Stimulated activated CD4-positive, alpha-beta T cell treated with anti-CD3 and anti-CD28 coated beads, Interleukin-2, amount 100 ng/mL, for 4 hours (primary cell): ENCODE data around the gene ZNF556.

Experiments used
- DNase-seq: peaks from one replicate; pipeline ENCODE4 v3.0.0-alpha.2; 2020; ENCODE audit warnings: low read depth

ZNF556 gene

DNA sequence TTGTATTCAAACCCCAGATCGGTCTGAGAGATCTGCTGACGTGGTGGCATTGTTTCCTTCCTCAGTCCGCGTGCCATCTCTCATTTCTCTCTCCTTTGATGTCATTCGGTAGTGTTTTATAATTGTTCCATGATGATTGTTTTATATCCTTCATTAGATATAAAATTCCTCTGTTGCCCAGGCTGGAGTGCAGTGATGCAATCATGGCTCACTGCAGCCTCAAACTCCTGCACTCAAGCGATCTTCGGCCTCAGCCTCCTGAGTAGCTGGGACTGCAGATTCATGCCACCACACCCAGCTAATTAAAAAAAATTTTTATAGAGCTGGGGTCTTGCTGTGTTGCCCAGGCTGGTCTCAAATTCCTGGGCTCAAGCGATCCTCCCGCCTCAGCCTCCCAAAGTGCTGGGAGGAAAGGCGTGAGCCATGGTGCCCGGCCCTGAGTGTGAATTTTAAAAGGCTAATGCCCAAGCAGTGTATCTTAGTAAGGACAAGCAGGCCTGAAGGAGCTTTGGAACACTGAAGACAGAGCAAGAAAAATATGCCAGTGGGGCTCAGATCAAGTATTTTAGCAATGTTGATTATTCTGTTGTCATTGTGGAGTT lies 38.9 kb downstream of the ZNF556 start:
- no peak for DNase-seq

DNA sequence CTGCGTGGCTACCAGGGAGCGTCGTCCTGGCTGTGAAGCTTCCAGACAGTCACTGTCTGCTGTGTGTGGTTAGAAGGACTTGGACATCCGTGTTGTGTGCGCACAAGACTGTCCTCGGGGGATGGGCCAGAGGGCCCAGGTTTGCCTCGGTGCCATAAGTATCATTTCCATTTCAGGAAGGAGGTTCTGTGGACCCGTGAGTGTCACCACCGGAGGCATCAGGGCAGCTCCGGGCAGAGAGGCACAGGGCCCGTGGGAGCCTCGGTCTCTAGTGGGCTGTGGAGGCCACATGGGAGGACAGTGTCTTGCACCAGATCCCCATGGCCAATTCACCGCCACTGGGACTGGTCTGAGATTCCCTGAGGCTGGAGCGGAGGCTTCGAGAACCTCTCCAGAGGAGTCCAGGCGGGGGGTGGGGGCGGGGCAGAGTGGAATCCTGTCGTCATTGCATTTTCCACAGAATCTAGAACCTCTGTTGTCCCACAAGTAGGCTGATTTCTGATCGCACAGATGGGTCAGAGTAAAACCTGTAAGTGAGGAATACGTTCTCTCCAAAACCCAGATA lies 39.6 kb downstream of the ZNF556 start:
- no peak for DNase-seq

DNA sequence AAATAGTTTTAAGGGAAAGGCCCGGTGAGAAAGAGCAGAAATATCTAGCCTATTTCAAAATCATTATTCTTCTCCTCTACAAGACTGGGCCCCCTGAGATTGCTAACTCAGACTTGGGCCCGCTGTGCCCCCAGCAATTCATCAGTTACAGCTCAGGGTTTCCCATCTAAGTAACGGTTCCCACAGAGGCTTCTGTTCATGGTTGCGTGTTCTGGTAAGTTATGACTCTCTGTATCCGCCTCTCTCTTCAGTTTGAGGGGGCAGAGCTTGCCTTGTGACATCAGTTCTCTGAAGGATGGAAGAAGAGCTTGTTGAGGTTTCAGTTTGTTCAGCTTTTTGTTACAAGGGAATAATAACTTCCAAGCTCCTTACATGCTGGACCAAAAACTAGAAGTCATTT lies 45.2 kb downstream of the ZNF556 start:
- DNase-seq = no peak

DNA sequence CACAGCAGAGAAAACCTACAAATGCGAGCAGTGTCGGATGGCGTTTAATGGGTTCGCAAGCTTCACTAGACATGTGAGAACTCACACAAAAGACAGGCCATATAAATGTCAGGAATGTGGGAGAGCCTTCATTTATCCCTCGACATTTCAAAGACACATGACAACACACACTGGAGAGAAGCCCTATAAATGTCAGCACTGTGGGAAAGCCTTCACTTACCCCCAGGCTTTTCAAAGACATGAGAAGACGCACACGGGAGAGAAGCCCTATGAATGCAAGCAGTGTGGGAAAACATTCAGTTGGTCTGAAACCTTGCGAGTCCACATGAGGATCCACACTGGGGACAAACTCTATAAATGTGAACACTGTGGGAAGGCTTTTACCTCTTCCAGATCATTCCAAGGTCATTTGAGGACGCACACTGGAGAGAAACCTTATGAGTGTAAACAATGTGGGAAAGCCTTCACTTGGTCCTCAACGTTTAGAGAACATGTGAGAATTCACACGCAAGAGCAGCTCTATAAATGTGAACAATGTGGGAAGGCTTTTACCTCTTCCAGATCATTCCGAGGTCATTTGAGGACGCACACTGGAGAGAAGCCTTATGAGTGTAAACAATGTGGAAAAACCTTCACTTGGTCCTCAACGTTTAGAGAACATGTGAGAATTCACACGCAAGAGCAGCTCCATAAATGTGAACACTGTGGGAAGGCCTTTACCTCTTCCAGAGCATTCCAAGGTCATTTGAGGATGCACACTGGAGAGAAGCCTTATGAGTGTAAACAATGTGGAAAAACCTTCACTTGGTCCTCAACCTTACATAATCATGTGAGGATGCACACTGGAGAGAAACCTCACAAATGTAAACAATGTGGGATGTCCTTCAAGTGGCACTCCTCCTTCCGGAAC lies 50.4 kb downstream of the ZNF556 start:
- DNase-seq = no peak

DNA sequence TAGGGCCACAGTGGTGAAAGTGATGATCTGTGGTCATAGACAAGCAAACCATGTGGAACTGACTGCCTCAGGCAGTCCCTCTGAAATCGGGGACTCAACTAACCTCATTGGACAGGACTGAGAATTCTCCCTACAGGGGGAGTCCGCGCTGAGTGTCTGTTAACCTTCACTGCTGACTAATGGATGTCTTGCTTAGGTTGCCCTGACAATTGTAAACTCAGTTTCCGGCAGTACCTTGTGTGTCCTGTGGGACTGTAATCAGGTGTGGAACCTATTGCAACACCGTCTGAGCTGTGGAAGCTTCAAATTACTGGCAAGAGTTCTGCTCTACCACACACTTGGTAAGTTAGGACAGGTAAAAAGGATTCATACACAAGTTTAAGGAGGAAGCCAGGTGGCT lies 55.9 kb downstream of the ZNF556 start:
- no peak for DNase-seq

DNA sequence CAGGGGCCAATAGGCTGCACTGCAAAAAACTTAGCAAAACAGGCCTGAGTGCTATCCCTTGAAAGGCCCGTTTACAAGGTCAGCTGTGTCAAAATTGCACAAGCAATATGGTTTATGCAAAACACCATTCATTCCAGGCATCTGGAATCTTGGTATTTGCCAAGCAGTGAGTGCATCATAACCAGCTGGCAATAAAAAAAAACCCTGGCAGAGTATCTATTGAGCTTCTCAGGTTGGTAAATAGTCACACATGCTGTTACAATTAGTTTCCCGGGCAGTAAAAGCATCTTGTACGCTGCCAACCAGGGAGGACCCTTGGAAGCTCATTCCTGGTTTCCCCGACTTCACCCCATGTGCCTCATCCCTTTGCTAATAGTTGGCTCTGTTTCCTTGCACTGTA lies 56.4 kb downstream of the ZNF556 start:
- DNase-seq = no peak

DNA sequence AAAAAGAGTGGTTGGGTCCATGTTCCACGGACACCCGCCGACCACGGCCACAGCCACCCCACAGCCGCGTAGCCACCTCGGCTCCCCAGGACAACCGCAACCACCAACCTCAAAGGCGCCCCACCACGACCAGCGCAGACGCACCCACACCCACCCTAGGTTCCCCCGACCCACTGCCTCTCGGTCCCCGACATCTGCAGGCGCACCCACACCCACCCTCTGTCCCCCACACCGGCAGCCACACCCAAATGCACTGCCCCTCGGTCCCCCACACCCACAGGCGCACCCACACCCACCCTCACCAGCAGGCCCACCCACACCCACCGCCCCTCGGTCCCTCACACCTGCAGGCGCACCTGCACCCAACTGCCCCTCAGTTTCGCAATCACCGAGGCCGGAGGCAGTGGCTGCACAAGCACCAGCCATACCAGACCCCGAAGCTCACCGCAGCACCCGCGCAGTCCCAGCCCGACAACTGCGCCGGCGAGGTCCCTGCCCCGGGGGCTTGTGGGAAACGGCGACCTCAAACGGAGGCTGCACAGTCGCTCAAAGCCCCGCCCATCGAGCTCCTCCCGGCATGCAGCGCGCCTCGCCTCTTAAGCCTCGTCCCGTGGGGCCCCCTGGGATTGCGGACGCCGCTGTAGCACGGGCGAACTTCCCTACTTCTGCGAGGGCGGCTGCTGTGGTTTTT lies 59.4 kb downstream of the ZNF556 start:
- DNase-seq = no peak

DNA sequence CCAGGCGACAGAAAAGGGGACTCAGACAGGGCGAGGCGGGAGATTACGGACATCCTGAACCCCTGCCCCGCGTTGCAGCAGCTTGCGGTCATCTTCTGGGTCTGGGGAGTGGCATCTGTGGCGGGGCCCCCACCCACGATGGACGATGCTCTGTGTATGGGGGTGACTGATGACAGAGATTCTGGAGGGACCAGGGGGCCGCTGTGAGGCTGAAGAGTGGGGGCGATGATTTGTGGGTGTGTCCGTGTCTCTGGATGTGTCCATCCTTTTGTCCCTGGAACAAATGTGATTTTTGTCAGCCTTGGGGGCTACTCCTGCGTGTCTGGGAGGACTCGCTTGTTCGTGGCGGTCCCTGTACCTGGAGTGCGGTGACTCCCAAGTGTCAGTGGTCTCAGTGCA lies 59.9 kb downstream of the ZNF556 start:
- no peak for DNase-seq
